Right lung (tissue), 5 donors: ENCODE data around the gene DGKI. TPM values are rescaled to one million over a fixed set of nuclear protein-coding genes. Genes with fewer than 3 reads are reported as not detected.

Experiments used
- DNase-seq, 2 donors: peaks; one replicate each; pipeline ENCODE4 v3.0.0-alpha.2; 2013
- polyA plus RNA-seq, 5 donors: library from polyadenylated mRNA; unstranded; fragments of 120-200 nt; gene quantifications; one replicate each; pipeline versions ENCODE4 v1.2.1 to v1.2.3, GENCODE V29; 2013; ENCODE audit warnings: inconsistent platforms in 1 of 5, low replicate concordance in 1 of 5; ENCODE audit not compliant: insufficient read length in 5 of 5, insufficient read depth in 1 of 5

The DGKI gene
- polyA plus RNA-seq, 5 donors = 0.36 to 0.91 (median 0.61) TPM

GRCh38 chr7:137791930-137792329 is 54.8 kb downstream of the DGKI start:
- no peak for DNase-seq

- no peak for DNase-seq
Measured at GRCh38 chr7:137790828-137791227, 55.9 kb downstream of the DGKI start.

- DNase-seq = no peak
Measured at GRCh38 chr7:137789215-137789882, 57.4 kb downstream of the DGKI start.

GRCh38 chr7:137787301-137787976 is 59.3 kb downstream of the DGKI start:
- no peak for DNase-seq

GRCh38 chr7:137778511-137778910 is 68.3 kb downstream of the DGKI start:
- no peak for DNase-seq

- DNase-seq = no peak
Measured at GRCh38 chr7:137774793-137775201, 72.0 kb downstream of the DGKI start.

- DNase-seq = no peak
Measured at GRCh38 chr7:137772748-137773147, 74.0 kb downstream of the DGKI start.

- no peak for DNase-seq
Measured at GRCh38 chr7:137772316-137772715, 74.5 kb downstream of the DGKI start.

- DNase-seq = no peak
Measured at GRCh38 chr7:137771679-137772078, 75.1 kb downstream of the DGKI start.

GRCh38 chr7:137771273-137771672 is 75.5 kb downstream of the DGKI start:
- DNase-seq = no peak

GRCh38 chr7:137768366-137768765 is 78.4 kb downstream of the DGKI start:
- DNase-seq = no peak

GRCh38 chr7:137762334-137762733 is 84.4 kb downstream of the DGKI start:
- DNase-seq = no peak

GRCh38 chr7:137760111-137760510 is 86.7 kb downstream of the DGKI start:
- no peak for DNase-seq

GRCh38 chr7:137757146-137757925 is 89.4 kb downstream of the DGKI start:
- DNase-seq = no peak

- DNase-seq = no peak
Measured at GRCh38 chr7:137755846-137756651, 90.7 kb downstream of the DGKI start.

- no peak for DNase-seq
Measured at GRCh38 chr7:137755427-137755826, 91.3 kb downstream of the DGKI start.

GRCh38 chr7:137753948-137754851 is 92.6 kb downstream of the DGKI start:
- no peak for DNase-seq

GRCh38 chr7:137753575-137753947 is 93.2 kb downstream of the DGKI start:
- no peak for DNase-seq

- no peak for DNase-seq
Measured at GRCh38 chr7:137753067-137753466, 93.7 kb downstream of the DGKI start.

GRCh38 chr7:137751361-137752009 is 95.3 kb downstream of the DGKI start:
- no peak for DNase-seq
